Measurements from ENCODE around the gene SLF2. TPM values are rescaled to one million over a fixed set of nuclear protein-coding genes. Genes with fewer than 3 reads are reported as not detected.

The SLF2 gene
- total RNA-seq, 1 donor from 2014 or later = 12.1 TPM

- Histone ChIP-seq H3K4me3 (ENCODE audit: low read depth, low read length) (no peak overlapping the region), H3K27me3 (ENCODE audit: control insufficient read depth, insufficient read depth, low read length) (no peaks in the 10 kb centered on the region), H3K36me3 (ENCODE audit: control insufficient read depth, insufficient read depth, low read length) (peaks cover 2% of the 10 kb centered on the region)
- FAIRE-seq = no peak
- no peak for TF ChIP-seq CTCF (IDR thresholded peaks at IDR 0.05; ENCODE audit: insufficient read depth, low read length, severe bottlenecking)
- no peak for DNase-seq (ENCODE audit: low read depth)
These were observed 47.5 kb downstream of the SLF2 start for GRCh38 chr10:100960251-100960650.

- H3K4me3 ChIP-seq (ENCODE audit: low read depth, low read length) = no peak overlapping the region
- no peak for DNase-seq (ENCODE audit: low read depth)
These were observed 49.8 kb downstream of the SLF2 start for GRCh38 chr10:100962351-100963080.

GRCh38 chr10:100963826-100964225, 51.1 kb downstream of the SLF2 start:
- peaks cover 1% of the 10 kb centered on the region for H3K36me3 ChIP-seq (ENCODE audit: control insufficient read depth, insufficient read depth, low read length)
- no peak overlapping the region for H3K4me3 ChIP-seq (ENCODE audit: low read depth, low read length)
- FAIRE-seq (no peak), DNase-seq (ENCODE audit: low read depth) (no peak)
- TF ChIP-seq CTCF (IDR thresholded peaks at IDR 0.05; ENCODE audit: insufficient read depth, low read length, severe bottlenecking) = no peak
- no peaks in the 10 kb centered on the region for H3K27me3 ChIP-seq (ENCODE audit: control insufficient read depth, insufficient read depth, low read length)

More at GRCh38 chr10:100962351-100963080, 49.8 kb downstream of the SLF2 start:
- TF ChIP-seq CTCF (IDR thresholded peaks at IDR 0.05; ENCODE audit: insufficient read depth, low read length, severe bottlenecking) = no peak
- Histone ChIP-seq H3K36me3 (ENCODE audit: control insufficient read depth, insufficient read depth, low read length) (peaks cover 1% of the 10 kb centered on the region), H3K27me3 (ENCODE audit: control insufficient read depth, insufficient read depth, low read length) (no peaks in the 10 kb centered on the region)
- FAIRE-seq = no peak

GRCh38 chr10:100965820-100966219, 53.1 kb downstream of the SLF2 start:
- Histone ChIP-seq H3K27me3 (ENCODE audit: control insufficient read depth, insufficient read depth, low read length) (no peaks in the 10 kb centered on the region), H3K36me3 (ENCODE audit: control insufficient read depth, insufficient read depth, low read length) (peaks cover 1% of the 10 kb centered on the region), H3K4me3 (ENCODE audit: low read depth, low read length) (no peak overlapping the region)
- no peak for TF ChIP-seq CTCF (IDR thresholded peaks at IDR 0.05; ENCODE audit: insufficient read depth, low read length, severe bottlenecking)
- DNase-seq (ENCODE audit: low read depth) = no peak
- FAIRE-seq = no peak

GRCh38 chr10:100966887-100967286, 54.1 kb downstream of the SLF2 start:
- TF ChIP-seq CTCF (IDR thresholded peaks at IDR 0.05; ENCODE audit: insufficient read depth, low read length, severe bottlenecking) = no peak
- no peak overlapping the region for H3K4me3 ChIP-seq (ENCODE audit: low read depth, low read length)
- DNase-seq (ENCODE audit: low read depth) (no peak), FAIRE-seq (no peak)
- H3K36me3 ChIP-seq (ENCODE audit: control insufficient read depth, insufficient read depth, low read length) = peaks cover 1% of the 10 kb centered on the region
- H3K27me3 ChIP-seq (ENCODE audit: control insufficient read depth, insufficient read depth, low read length) = no peaks in the 10 kb centered on the region

- TF ChIP-seq CTCF (IDR thresholded peaks at IDR 0.05; ENCODE audit: insufficient read depth, low read length, severe bottlenecking) = no peak
- FAIRE-seq (no peak), DNase-seq (ENCODE audit: low read depth) (no peak)
- Histone ChIP-seq H3K36me3 (ENCODE audit: control insufficient read depth, insufficient read depth, low read length) (peaks cover 1% of the 10 kb centered on the region), H3K27me3 (ENCODE audit: control insufficient read depth, insufficient read depth, low read length) (no peaks in the 10 kb centered on the region), H3K4me3 (ENCODE audit: low read depth, low read length) (no peak overlapping the region)
These were observed 54.6 kb downstream of the SLF2 start for GRCh38 chr10:100967332-100967731.
